HepG2 (cell line): Measurements from ENCODE around the gene CXCL8. TPM values are rescaled to one million over a fixed set of nuclear protein-coding genes. Genes with fewer than 3 reads are reported as not detected.

Source experiments
- ATAC-seq: fragments of 200-7000 bp; cut with Tn5 transposase; 3 replicates; pipeline ENCODE4 v1.9.1; 2020; ENCODE audit warnings: mild to moderate bottlenecking, moderate library complexity
- BruUV-seq: library from RNA; stranded (reverse); fragments of 400-500 nt; replicated peaks from 2 replicates; lab custom pipeline; 2021; lab: Mats Ljungman, UMichigan
- CTCF ChIA-PET: fragments of 300-600 bp; formaldehyde crosslinking; extraction: SDS; loops from one replicate; lab custom pipeline; 2021; ENCODE audit warnings: low total read pairs, inconsistent platforms, low intra/inter-chr PET ratio; lab: Yijun Ruan, JAX
- POLR2A ChIA-PET: fragments of 350-600 bp; sonication (Branson Sonifier 250); formaldehyde crosslinking; loops from one replicate; lab custom pipeline; 2020; ENCODE audit warnings: antibody characterized with exemption, inconsistent platforms; lab: Yijun Ruan, JAX
- DNase-seq: peaks from one replicate; pipeline ENCODE4 v3.0.0-alpha.2; 2015; ENCODE audit warnings: low spot score
- FAIRE-seq: peaks from 3 replicates; lab custom pipeline; 2011; peaks lifted over from hg19 to GRCh38; lab: Jason Lieb, UNC
- H2AFZ ChIP-seq: one replicate; pipeline ENCODE4 v1.6.1; 2011; ENCODE audit warnings: low read length, inconsistent platforms
- H3K27ac ChIP-seq: fragments of 300-600 bp; 3 replicates; pipeline ENCODE4 v1.8.0; 2011; ENCODE audit warnings: mixed run types, mild to moderate bottlenecking, mixed read lengths, low read length, inconsistent platforms; ENCODE audit not compliant: insufficient read depth; ENCODE audit errors: extremely low read length
- H3K27me3 ChIP-seq, 2 experiments: fragments of 200-600 bp in 1 of 2; 2 replicates in 1 of 2; 3 replicates in 1 of 2; pipeline versions ENCODE4 v1.6.0 to v1.8.0; 2011; ENCODE audit warnings: low read length in 2 of 2, mild to moderate bottlenecking in 2 of 2, moderate library complexity in 2 of 2, inconsistent platforms in 1 of 2; ENCODE audit not compliant: insufficient read depth in 2 of 2, control insufficient read depth in 1 of 2
- H3K36me3 ChIP-seq, 2 experiments: fragments of 200-600 bp in 1 of 2; replicated peaks in 1 of 2; 2 replicates in 1 of 2; 3 replicates in 1 of 2; pipeline versions ENCODE4 v1.5.1 to v1.8.0; 2011; ENCODE audit warnings: low read length in 2 of 2, inconsistent platforms in 1 of 2; ENCODE audit not compliant: insufficient read depth in 2 of 2, control insufficient read depth in 1 of 2
- H3K4me1 ChIP-seq: 2 replicates; pipeline ENCODE4 v1.5.1; 2012; ENCODE audit warnings: low read length, inconsistent platforms; ENCODE audit not compliant: insufficient read depth
- H3K4me2 ChIP-seq: 2 replicates; pipeline ENCODE4 v1.6.0; 2011; ENCODE audit warnings: low read depth, low read length, inconsistent platforms
- H3K4me3 ChIP-seq, 3 experiments: fragments of 200-600 bp in 1 of 3; sonication (generic), shearing (Covaris generic) in 1 of 3; replicated peaks in 1 of 3; 2 replicates each; pipeline ENCODE4 v1.5.1; 2011 to 2016; ENCODE audit warnings: low read length in 3 of 3, inconsistent platforms in 2 of 3, low read depth in 2 of 3, mild to moderate bottlenecking in 2 of 3, control low read depth in 1 of 3, mixed read lengths in 1 of 3; ENCODE audit not compliant: insufficient read depth in 1 of 3
- H3K79me2 ChIP-seq: one replicate; pipeline ENCODE4 v1.6.1; 2011; ENCODE audit warnings: low read length, inconsistent platforms; ENCODE audit not compliant: insufficient read depth
- H3K9ac ChIP-seq: 2 replicates; pipeline ENCODE4 v1.6.0; 2011; ENCODE audit warnings: mild to moderate bottlenecking, low read depth, low read length, inconsistent platforms; ENCODE audit not compliant: insufficient read depth
- H3K9me3 ChIP-seq: 2 replicates; pipeline ENCODE4 v1.5.1; 2012; ENCODE audit warnings: mild to moderate bottlenecking, low read length
- H4K20me1 ChIP-seq: 2 replicates; pipeline ENCODE4 v1.6.0; 2011; ENCODE audit warnings: inconsistent platforms, mild to moderate bottlenecking, low read length, moderate library complexity; ENCODE audit not compliant: insufficient read depth
- CBX5 ChIP-seq: sonication (generic); formaldehyde crosslinking; IDR thresholded peaks from 2 replicates; pipeline ENCODE4 v1.4.0; 2020; ENCODE audit warnings: missing genetic modification reagents, borderline replicate concordance
- CEBPB ChIP-seq: IDR thresholded peaks from 2 replicates; pipeline ENCODE4 v1.6.1; 2011; ENCODE audit warnings: low read depth, low read length, improper control_type of control experiment, borderline replicate concordance
- FOXO1 ChIP-seq: sonication (generic); formaldehyde crosslinking; IDR thresholded peaks from 2 replicates; pipeline ENCODE4 v1.4.0; 2020; ENCODE audit warnings: missing genetic modification reagents
- MAFK ChIP-seq, 2 experiments: IDR thresholded peaks in 1 of 2; conservative IDR thresholded peaks in 1 of 2; 2 replicates each; pipeline ENCODE4 v1.6.1; 2011; ENCODE audit warnings: improper control_type of control experiment in 2 of 2, low read length in 2 of 2
- NFKB2 ChIP-seq: sonication (generic); formaldehyde crosslinking; IDR thresholded peaks from 2 replicates; pipeline ENCODE4 v1.4.0; 2020; ENCODE audit warnings: missing genetic modification reagents, borderline replicate concordance
- PRMT3 ChIP-seq: sonication (generic); formaldehyde crosslinking; IDR thresholded peaks from 2 replicates; pipeline ENCODE4 v1.8.1; 2022; ENCODE audit warnings: low read depth, mild to moderate bottlenecking, moderate library complexity, missing genetic modification reagents, borderline replicate concordance
- SMC3 ChIP-seq: IDR thresholded peaks from 2 replicates; pipeline ENCODE4 v1.6.1; 2011; ENCODE audit warnings: low read length, improper control_type of control experiment
- STAG1 ChIP-seq: sonication (generic); formaldehyde crosslinking; IDR thresholded peaks from 2 replicates; pipeline ENCODE4 v1.4.0; 2020; ENCODE audit warnings: missing genetic modification reagents
- ZNF225 ChIP-seq: sonication (generic); formaldehyde crosslinking; IDR thresholded peaks from 2 replicates; pipeline ENCODE4 v1.4.0; 2020; ENCODE audit warnings: mild to moderate bottlenecking, missing genetic modification reagents
- ZNF496 ChIP-seq: sonication (generic); formaldehyde crosslinking; IDR thresholded peaks from 2 replicates; pipeline ENCODE4 v1.8.1; 2023; ENCODE audit warnings: mild to moderate bottlenecking, moderate library complexity, missing genetic modification reagents; ENCODE audit not compliant: insufficient replicate concordance
- WGBS: methylation state at CpG from one replicate; pipeline ENCODE4 v1.1.6; 2017; ENCODE audit warnings: low lambda C conversion rate; 5-methylcytosine and 5-hydroxymethylcytosine counted together
- in situ Hi-C: cut with HindIII; loops from 2 replicates; pipeline ENCODE4 v1.10.0; 2017; ENCODE audit warnings: low pct_unique_long_range_greater_than_20kb; ENCODE audit not compliant: extremely low pct_ligation_motif_present
- intact Hi-C: fragments of 100-400 bp; cut with micrococcal nuclease; formaldehyde crosslinking; loops from one replicate; pipeline ENCODE4 v1.10.0; 2022; ENCODE audit not compliant: unreplicated experiment
- polyA plus RNA-seq, 8 experiments: library from polyadenylated mRNA; depleted of rRNA in 3 of 8; stranded (reverse) in 7 of 8; unstranded in 1 of 8; fragments of >200 nt; fragmentation: Illumina TruSeq in 4 of 8; extraction: Trizol in 4 of 8; gene quantifications; 2 replicates each; pipeline versions ENCODE4 v1.2.1 to v1.2.3, GENCODE V29; 2011 to 2016; ENCODE audit warnings: low read depth in 4 of 8, missing spikeins in 1 of 8, mixed read lengths in 1 of 8; ENCODE audit not compliant: insufficient read depth in 1 of 8
- total RNA-seq, 5 experiments: library from RNA; depleted of rRNA; stranded (reverse); fragments of >200 nt; fragmentation: Illumina TruSeq; extraction: Trizol; gene quantifications; 2 replicates each; pipeline ENCODE4 v1.2.3, GENCODE V29; 2016; ENCODE audit warnings: low read depth in 1 of 5
- TF ChIP-seq, protein P1 (sequence below): sonication (generic); formaldehyde crosslinking; IDR thresholded peaks from 2 replicates; pipeline ENCODE4 v1.8.0; 2022; ENCODE audit warnings: missing genetic modification reagents, mild to moderate bottlenecking, borderline replicate concordance
- TF ChIP-seq, protein P2 (sequence below): sonication (generic); formaldehyde crosslinking; IDR thresholded peaks from 2 replicates; pipeline ENCODE4 v1.4.0; 2020; ENCODE audit warnings: mild to moderate bottlenecking, missing genetic modification reagents
- TF ChIP-seq, protein P3 (sequence below): sonication (generic); formaldehyde crosslinking; IDR thresholded peaks from 2 replicates; pipeline ENCODE4 v1.5.0; 2020; ENCODE audit warnings: mild to moderate bottlenecking, missing genetic modification reagents, moderate library complexity

The CXCL8 gene
- total and polyA plus RNA-seq, 2 of the 13 experiments (the other 11 are each of a cell fraction or from before 2014, with no cell fraction given), result 1.8 to 7.8 TPM

DNA sequence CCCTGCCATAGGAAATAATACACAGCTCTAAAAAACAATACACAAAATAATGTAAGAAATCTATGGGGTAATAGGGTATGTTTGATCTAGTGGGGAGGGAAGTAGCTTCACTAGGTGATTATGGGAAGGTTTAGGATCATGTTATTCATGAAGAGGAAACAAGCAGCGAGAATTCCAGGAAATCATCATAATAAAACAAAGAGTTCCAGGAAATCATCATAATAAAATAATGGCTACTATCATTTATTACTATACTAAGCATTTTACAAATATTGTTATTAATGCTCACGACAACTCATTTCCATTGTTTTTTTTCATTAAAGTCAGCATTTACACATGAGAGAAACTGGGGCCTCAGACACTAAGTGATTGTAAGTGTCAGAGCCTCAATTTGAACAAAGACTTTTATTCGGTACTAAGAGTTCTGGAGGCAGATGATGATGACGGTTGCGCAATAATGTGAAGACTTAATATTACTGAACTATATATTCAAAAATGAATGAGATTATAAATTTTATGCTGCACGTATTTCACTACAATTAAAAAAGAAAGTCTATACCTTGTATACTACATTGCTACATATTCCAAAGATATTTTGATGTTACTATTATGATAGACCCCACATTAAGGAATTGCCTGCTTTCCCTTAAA, 12.2 kb upstream of the CXCL8 start:
- Histone ChIP-seq H3K27me3 (peaks cover 0 to 3% of the 10 kb centered on the region in 2 experiments; a peak in 2 of 5 replicates), H3K4me1 (no peaks in the 10 kb centered on the region), H2AFZ (no peak overlapping the region), H3K9me3 (no peaks in the 10 kb centered on the region), H3K4me2 (no peak overlapping the region), H3K4me3 (no peak overlapping the region), H3K36me3 (no peaks in the 10 kb centered on the region), H3K9ac (no peak overlapping the region), H4K20me1 (no peaks in the 10 kb centered on the region), H3K27ac (no peak overlapping the region), H3K79me2 (no peaks in the 10 kb centered on the region)
- DNase-seq, result no peak
- ChIA-PET CTCF (interaction anchor here (3.9 kb wide), 1 partner anchor 406 kb away, joined by 47 read pairs; no protein-coding TSS in a partner anchor), POLR2A (no interaction called here)
- WGBS, result 54% methylated on average over 6 of the region's 6 CpGs
- intact Hi-C loops, result loop anchor here (2.0 to 5.0 kb wide), 2 partner anchors 137 to 309 kb away; partner anchors contain the start of gene CXCL3
- no TSS peak for BruUV-seq
- no peak for FAIRE-seq
- no peak for ATAC-seq
- in situ Hi-C loops, result loop anchor here (5.0 kb wide), 1 partner anchor 404 kb away; no protein-coding TSS in a partner anchor
- TF ChIP-seq ZNF225 (CRISPR knock-in tag) (no peak), CEBPB (peak; percentile 88), NFKB2 (no peak)

DNA sequence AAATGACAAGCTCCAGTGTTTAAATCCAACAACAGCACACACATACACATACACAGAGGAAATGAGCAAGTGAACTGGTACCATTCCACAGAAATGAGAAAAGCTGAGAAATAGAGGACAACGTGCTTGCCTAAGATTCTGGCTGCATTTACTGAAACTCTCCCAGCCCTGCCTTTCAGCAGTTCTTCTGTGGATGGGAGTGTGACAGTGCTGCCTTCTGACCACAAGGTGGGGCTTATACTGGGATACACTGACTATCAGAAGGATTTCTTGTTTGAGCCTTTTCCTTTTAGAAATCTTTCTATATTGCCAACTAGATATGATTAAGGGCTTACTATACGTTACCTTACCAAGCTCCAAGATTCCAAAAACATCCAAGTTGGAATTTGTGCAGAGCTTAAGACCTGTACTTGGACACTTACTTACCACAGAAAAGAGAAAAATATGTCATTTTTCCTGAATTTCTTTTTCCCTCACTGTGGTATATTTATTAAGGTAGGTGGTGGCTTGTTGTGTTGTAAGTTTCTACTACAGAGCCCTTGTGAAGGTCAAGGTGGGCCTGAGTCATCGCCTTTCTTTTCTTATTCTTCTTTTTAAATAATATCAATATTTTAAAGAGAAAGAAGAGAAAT, 10.7 kb upstream of the CXCL8 start:
- no peak overlapping the region for H3K4me2 ChIP-seq
- BruUV-seq, result no TSS peak
- no peaks in the 10 kb centered on the region for H3K4me1 ChIP-seq
- POLR2A ChIA-PET, result no interaction called here
- H3K27ac ChIP-seq, result no peak overlapping the region
- in situ Hi-C loops, result loop anchor here (5.0 kb wide), 1 partner anchor 403 kb away; no protein-coding TSS in a partner anchor
- no peaks in the 10 kb centered on the region for H3K9me3 ChIP-seq
- CTCF ChIA-PET, result interaction anchor here (0.9 to 3.9 kb wide), 3 partner anchors 11 to 404 kb away, joined by 3 to 47 read pairs (median 4); partner anchors contain the start of gene CXCL8
- H3K27me3 ChIP-seq, result peaks cover 0 to 3% of the 10 kb centered on the region in 2 experiments; a peak in 2 of 5 replicates
- ATAC-seq, result peak; percentile 95
- intact Hi-C loops, result loop anchor here (1.0 to 5.0 kb wide), 4 partner anchors 135 to 405 kb away; partner anchors contain the start of gene CXCL3
- H2AFZ ChIP-seq, result no peak overlapping the region
- peak; percentile 64 for FAIRE-seq
- H3K36me3 ChIP-seq, result no peaks in the 10 kb centered on the region
- H3K4me3 ChIP-seq, result no peak overlapping the region
- peak; percentile 47 for DNase-seq
- WGBS, result 0% methylated on average over 3 of the region's 3 CpGs
- H3K79me2 ChIP-seq, result no peaks in the 10 kb centered on the region
- no peak overlapping the region for H3K9ac ChIP-seq
- H4K20me1 ChIP-seq, result no peaks in the 10 kb centered on the region
- TF ChIP-seq, protein P1, sequence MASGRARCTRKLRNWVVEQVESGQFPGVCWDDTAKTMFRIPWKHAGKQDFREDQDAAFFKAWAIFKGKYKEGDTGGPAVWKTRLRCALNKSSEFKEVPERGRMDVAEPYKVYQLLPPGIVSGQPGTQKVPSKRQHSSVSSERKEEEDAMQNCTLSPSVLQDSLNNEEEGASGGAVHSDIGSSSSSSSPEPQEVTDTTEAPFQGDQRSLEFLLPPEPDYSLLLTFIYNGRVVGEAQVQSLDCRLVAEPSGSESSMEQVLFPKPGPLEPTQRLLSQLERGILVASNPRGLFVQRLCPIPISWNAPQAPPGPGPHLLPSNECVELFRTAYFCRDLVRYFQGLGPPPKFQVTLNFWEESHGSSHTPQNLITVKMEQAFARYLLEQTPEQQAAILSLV (CRISPR knock-in tag), result no peak
- TF ChIP-seq PRMT3 (no peak), CBX5 (CRISPR knock-in tag) (no peak), SMC3 (peak; percentile 92), ZNF496 (CRISPR knock-in tag) (no peak), MAFK (conservative IDR thresholded peaks at IDR 0.05 in 1 of 2, IDR thresholded peaks at IDR 0.05 in 1 of 2; ENCODE audit: low read length in 2 of 2) (no peak), STAG1 (CRISPR knock-in tag) (peak; percentile 64), FOXO1 (no peak)
- TF ChIP-seq, protein P2, sequence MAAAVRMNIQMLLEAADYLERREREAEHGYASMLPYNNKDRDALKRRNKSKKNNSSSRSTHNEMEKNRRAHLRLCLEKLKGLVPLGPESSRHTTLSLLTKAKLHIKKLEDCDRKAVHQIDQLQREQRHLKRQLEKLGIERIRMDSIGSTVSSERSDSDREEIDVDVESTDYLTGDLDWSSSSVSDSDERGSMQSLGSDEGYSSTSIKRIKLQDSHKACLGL, result no peak
- TF ChIP-seq, protein P3, sequence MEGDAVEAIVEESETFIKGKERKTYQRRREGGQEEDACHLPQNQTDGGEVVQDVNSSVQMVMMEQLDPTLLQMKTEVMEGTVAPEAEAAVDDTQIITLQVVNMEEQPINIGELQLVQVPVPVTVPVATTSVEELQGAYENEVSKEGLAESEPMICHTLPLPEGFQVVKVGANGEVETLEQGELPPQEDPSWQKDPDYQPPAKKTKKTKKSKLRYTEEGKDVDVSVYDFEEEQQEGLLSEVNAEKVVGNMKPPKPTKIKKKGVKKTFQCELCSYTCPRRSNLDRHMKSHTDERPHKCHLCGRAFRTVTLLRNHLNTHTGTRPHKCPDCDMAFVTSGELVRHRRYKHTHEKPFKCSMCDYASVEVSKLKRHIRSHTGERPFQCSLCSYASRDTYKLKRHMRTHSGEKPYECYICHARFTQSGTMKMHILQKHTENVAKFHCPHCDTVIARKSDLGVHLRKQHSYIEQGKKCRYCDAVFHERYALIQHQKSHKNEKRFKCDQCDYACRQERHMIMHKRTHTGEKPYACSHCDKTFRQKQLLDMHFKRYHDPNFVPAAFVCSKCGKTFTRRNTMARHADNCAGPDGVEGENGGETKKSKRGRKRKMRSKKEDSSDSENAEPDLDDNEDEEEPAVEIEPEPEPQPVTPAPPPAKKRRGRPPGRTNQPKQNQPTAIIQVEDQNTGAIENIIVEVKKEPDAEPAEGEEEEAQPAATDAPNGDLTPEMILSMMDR (CRISPR knock-in tag), result peak; percentile 78
